Left lung (tissue), 10 donors: ENCODE data around the gene ZBTB1. TPM values are rescaled to one million over a fixed set of nuclear protein-coding genes. Genes with fewer than 3 reads are reported as not detected.
"Not testable (repeated sequence)": the region's sequence is repeated elsewhere in the genome, so short reads cannot be mapped to it uniquely, and the experiment has no call there.

Experiments used
- ATAC-seq: fragments of 200-7000 bp; cut with Tn5 transposase; one replicate; pipeline ENCODE4 v1.9.1; 2020; ENCODE audit warnings: moderate library complexity
- DNase-seq, 4 donors: peaks; one replicate each; pipeline ENCODE4 v3.0.0-alpha.2; 2013 to 2020
- H3K27ac ChIP-seq, 2 donors: fragments of 200-600 bp; sonication (generic) in 1 of 2; one replicate each; pipeline versions ENCODE4 v1.5.0 to v1.8.0; 2020 to 2021
- H3K27me3 ChIP-seq, 2 donors: fragments of 200-600 bp; sonication (generic) in 1 of 2; one replicate each; pipeline versions ENCODE4 v1.5.0 to v1.8.0; 2020 to 2021
- H3K36me3 ChIP-seq, 2 donors: fragments of 200-600 bp; sonication (generic) in 1 of 2; one replicate each; pipeline versions ENCODE4 v1.5.0 to v1.8.0; 2020 to 2021
- H3K4me1 ChIP-seq, 2 donors: fragments of 200-600 bp; one replicate each; pipeline ENCODE4 v1.8.0; 2021
- H3K4me3 ChIP-seq, 2 donors: fragments of 200-600 bp; sonication (generic) in 1 of 2; one replicate each; pipeline versions ENCODE4 v1.5.0 to v1.8.0; 2020 to 2021; ENCODE audit warnings: mild to moderate bottlenecking in 1 of 2
- H3K9me3 ChIP-seq, 2 donors: fragments of 200-600 bp; sonication (generic) in 1 of 2; one replicate each; pipeline versions ENCODE4 v1.5.0 to v1.8.0; 2020 to 2021
- CTCF ChIP-seq, 2 donors: fragments of 200-600 bp; sonication (generic) in 1 of 2; IDR thresholded peaks; one replicate each; pipeline versions ENCODE4 v1.5.0 to v1.8.0; 2021; ENCODE audit warnings: antibody characterized with exemption in 2 of 2
- intact Hi-C, 2 donors: fragments of 100-400 bp; cut with DNase I; formaldehyde crosslinking; loops; one replicate each; pipeline versions ENCODE4 v1.11.2 to v1.14.2; 2022
- polyA plus RNA-seq, 6 donors: library from polyadenylated mRNA; unstranded; fragments of 120-200 nt; gene quantifications; one replicate each; pipeline ENCODE4 v1.2.1, GENCODE V29; 2013; ENCODE audit not compliant: insufficient read length in 6 of 6
- total RNA-seq, 2 donors: library from RNA; stranded (reverse); fragmentation: NEBNext Ultra II Directional; extraction: Animal tissue kit (Norgen Biotek cat#: 25700); gene quantifications; one replicate each; pipeline ENCODE4 v1.2.1, GENCODE V29; 2021
- donor health status: DM: no; HTN: yes; CAD: no.
- donor health status: DM: no; HTN: no; CAD: no.

Gene ZBTB1
- total and polyA plus RNA-seq, 8 donors = 35.5 to 75.8 (median 70.3) TPM

GRCh38 chr14:64566651-64567122 lies 62.1 kb downstream of the ZBTB1 start:
- H3K27me3 ChIP-seq = no peaks in the 10 kb centered on the region
- no peaks in the 10 kb centered on the region for H3K4me1 ChIP-seq
- no peak for TF ChIP-seq CTCF (IDR thresholded peaks at IDR 0.05)
- ATAC-seq (peak; percentile 57), DNase-seq (no peak)
- H3K36me3 ChIP-seq = no peaks in the 10 kb centered on the region
- H3K27ac ChIP-seq = no peak overlapping the region
- no peaks in the 10 kb centered on the region for H3K9me3 ChIP-seq
- intact Hi-C loops = no loop called here
- H3K4me3 ChIP-seq = no peak overlapping the region

- DNase-seq (peak in 2 of 4 donors; percentile 65 to 79), ATAC-seq (peak; percentile 74)
- intact Hi-C loops = no loop called here
- no peak overlapping the region for H3K4me3 ChIP-seq
- H3K27me3 ChIP-seq = no peaks in the 10 kb centered on the region
- no peaks in the 10 kb centered on the region for H3K36me3 ChIP-seq
- no peak for TF ChIP-seq CTCF (IDR thresholded peaks at IDR 0.05)
- H3K4me1 ChIP-seq = no peaks in the 10 kb centered on the region
- H3K9me3 ChIP-seq = no peaks in the 10 kb centered on the region
- H3K27ac ChIP-seq = peak overlapping the region; percentile 28 to 45
These were observed 64.6 kb downstream of the ZBTB1 start for GRCh38 chr14:64569138-64569631.

GRCh38 chr14:64569646-64570045 lies 65.1 kb downstream of the ZBTB1 start:
- DNase-seq, H3K27me3 ChIP-seq, intact Hi-C loops, H3K4me1 ChIP-seq, ATAC-seq, H3K9me3 ChIP-seq, H3K36me3 ChIP-seq, H3K4me3 ChIP-seq: not testable (repeated sequence)
- peak overlapping the region; percentile 28 to 45 for H3K27ac ChIP-seq

- H3K36me3 ChIP-seq = no peaks in the 10 kb centered on the region
- H3K27ac ChIP-seq = no peak overlapping the region
- DNase-seq (no peak), ATAC-seq (no peak)
- H3K4me1 ChIP-seq = no peaks in the 10 kb centered on the region
- H3K9me3 ChIP-seq = no peaks in the 10 kb centered on the region
- H3K4me3 ChIP-seq = no peak overlapping the region
- H3K27me3 ChIP-seq = no peaks in the 10 kb centered on the region
- no peak for TF ChIP-seq CTCF (IDR thresholded peaks at IDR 0.05)
- intact Hi-C loops = no loop called here
These were observed 68.0 kb downstream of the ZBTB1 start for GRCh38 chr14:64572386-64573104.

- DNase-seq = peak in 2 of 4 donors; percentile 60 to 71
- Histone ChIP-seq H3K27me3 (no peaks in the 10 kb centered on the region), H3K4me1 (no peaks in the 10 kb centered on the region), H3K27ac (no peak overlapping the region), H3K4me3 (no peak overlapping the region), H3K9me3 (no peaks in the 10 kb centered on the region), H3K36me3 (no peaks in the 10 kb centered on the region)
- no peak for TF ChIP-seq CTCF (IDR thresholded peaks at IDR 0.05)
- intact Hi-C loops = no loop called here
- ATAC-seq = no peak
These were observed 68.5 kb downstream of the ZBTB1 start for GRCh38 chr14:64573109-64573508.

Other genes starting within 250 kb of the ZBTB1 start
- gene ESR2, start 210.4 kb upstream of the ZBTB1 start, total RNA-seq = under 1 TPM; 0.21 to 0.58 TPM
- 1 to 10 TPM; 1.8 to 3.0 (median 2.1) TPM for gene ESR2, start 210.4 kb upstream of the ZBTB1 start, polyA plus RNA-seq
- 10 to 100 TPM; 51.7 to 69.6 TPM for gene MTHFD1, start 116.4 kb upstream of the ZBTB1 start, total RNA-seq
- 10 to 100 TPM; 66.1 to 81.1 (median 70.1) TPM for gene MTHFD1, start 116.4 kb upstream of the ZBTB1 start, polyA plus RNA-seq
- 1 to 10 TPM; 1.7 to 2.9 TPM for gene AKAP5, start 39.3 kb upstream of the ZBTB1 start, total RNA-seq
- 1 to 10 TPM; 2.0 to 3.6 (median 2.9) TPM for gene AKAP5, start 39.3 kb upstream of the ZBTB1 start, polyA plus RNA-seq
- 10 to 100 TPM; 10.1 to 11.2 TPM for gene ZBTB25, start 932 bp upstream of the ZBTB1 start, total RNA-seq
- gene ZBTB25, start 932 bp upstream of the ZBTB1 start, polyA plus RNA-seq = 10 to 100 TPM; 12.9 to 18.5 (median 15.0) TPM
- gene HSPA2, start 36.0 kb downstream of the ZBTB1 start, total RNA-seq = 10 to 100 TPM; 10.6 to 12.4 TPM
- 10 to 100 TPM in 5 of 6 donors, 1 to 10 TPM in 1; 7.0 to 17.1 (median 12.3) TPM for gene HSPA2, start 36.0 kb downstream of the ZBTB1 start, polyA plus RNA-seq
- 1 to 10 TPM in 1 of 2 donors, under 1 TPM in 1; 0.47 to 2.1 TPM for gene PPP1R36, start 45.2 kb downstream of the ZBTB1 start, total RNA-seq
- gene PPP1R36, start 45.2 kb downstream of the ZBTB1 start, polyA plus RNA-seq = under 1 TPM; 0.33 to 0.79 (median 0.74) TPM
- gene PLEKHG3, start 199.7 kb downstream of the ZBTB1 start, total RNA-seq = 10 to 100 TPM; 31.9 to 34.3 TPM
- gene PLEKHG3, start 199.7 kb downstream of the ZBTB1 start, polyA plus RNA-seq = 10 to 100 TPM; 50.8 to 67.3 (median 60.7) TPM